BE2C (cell line): Measurements from ENCODE around the gene OLFM2.
"Not testable (repeated sequence)": the region's sequence is repeated elsewhere in the genome, so short reads cannot be mapped to it uniquely, and the experiment has no call there.

Experiments used
- DNase-seq: peaks from one replicate; pipeline ENCODE4 v3.0.0-alpha.2; 2020
- H3K27me3 ChIP-seq: fragments of 250-450 bp; sonication (Bioruptor Pico); 2 replicates; pipeline ENCODE4 v1.5.1; 2020; ENCODE audit warnings: mild to moderate bottlenecking
- H3K36me3 ChIP-seq: fragments of 250-450 bp; sonication (Bioruptor Pico); 2 replicates; pipeline ENCODE4 v1.5.1; 2020; ENCODE audit warnings: mild to moderate bottlenecking
- H3K4me1 ChIP-seq: fragments of 250-450 bp; sonication (Bioruptor Pico); 2 replicates; pipeline ENCODE4 v1.5.1; 2020
- H3K4me3 ChIP-seq: 2 replicates; pipeline ENCODE4 v1.5.1; 2011; ENCODE audit warnings: low read depth, low read length
- H3K9me3 ChIP-seq: fragments of 250-450 bp; sonication (Bioruptor Pico); 2 replicates; pipeline ENCODE4 v1.5.1; 2020
- CTCF ChIP-seq: IDR thresholded peaks from 2 replicates; pipeline ENCODE4 v1.5.1; 2012; ENCODE audit warnings: mild to moderate bottlenecking, low read depth, low read length

The OLFM2 gene

DNA sequence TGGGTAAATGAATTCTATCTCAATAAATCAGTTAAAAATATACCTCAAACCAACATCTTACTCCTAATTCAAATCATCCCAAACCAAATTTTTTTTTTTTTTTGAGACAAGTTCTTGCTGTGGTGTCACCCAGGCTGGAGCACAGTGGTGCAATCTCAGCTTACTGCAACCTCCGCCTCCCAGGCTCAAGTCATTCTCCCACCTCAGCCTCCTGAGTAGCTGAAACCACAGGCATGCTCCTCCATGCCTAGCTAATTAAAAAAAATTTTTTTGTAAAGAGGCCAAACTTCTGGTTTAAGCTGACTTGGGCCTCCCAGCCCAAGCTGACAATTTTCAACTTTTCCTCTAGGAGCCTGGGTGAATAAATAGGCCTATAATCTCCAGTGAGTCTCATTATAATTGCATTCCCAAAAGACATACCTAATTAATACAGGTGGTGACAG is 22.1 kb upstream of the OLFM2 start:
- H3K36me3 ChIP-seq = no peaks in the 10 kb centered on the region
- no peaks in the 10 kb centered on the region for H3K4me1 ChIP-seq
- no peak overlapping the region for H3K4me3 ChIP-seq
- DNase-seq = no peak
- no peaks in the 10 kb centered on the region; the same call in 1 of the 2 replicates for H3K9me3 ChIP-seq
- no peak for TF ChIP-seq CTCF
- H3K27me3 ChIP-seq = no peaks in the 10 kb centered on the region

DNA sequence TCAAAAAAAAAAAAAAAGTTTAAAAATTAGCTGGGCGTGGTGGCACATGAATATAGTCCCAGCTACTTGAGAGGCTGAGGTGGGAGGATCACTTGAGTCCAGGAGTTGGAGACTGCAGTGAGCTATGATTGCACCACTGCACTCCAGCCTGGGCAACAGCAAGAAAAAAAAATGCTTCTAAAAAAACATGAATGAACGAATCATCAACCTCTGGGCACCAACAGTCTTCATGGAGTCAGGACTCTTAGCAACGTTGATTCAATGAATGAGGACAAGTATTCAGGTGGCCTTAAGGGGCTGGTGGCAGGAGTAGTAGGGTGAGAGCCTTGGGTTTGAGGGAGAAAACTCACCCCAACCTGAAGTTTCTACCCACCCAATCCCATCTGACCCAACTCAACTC is 20.6 kb upstream of the OLFM2 start:
- TF ChIP-seq CTCF = no peak
- DNase-seq = no peak
- no peaks in the 10 kb centered on the region; the same call in 1 of the 2 replicates for H3K9me3 ChIP-seq
- H3K27me3 ChIP-seq = no peaks in the 10 kb centered on the region
- no peak overlapping the region for H3K4me3 ChIP-seq
- no peaks in the 10 kb centered on the region for H3K4me1 ChIP-seq
- no peaks in the 10 kb centered on the region for H3K36me3 ChIP-seq

DNA sequence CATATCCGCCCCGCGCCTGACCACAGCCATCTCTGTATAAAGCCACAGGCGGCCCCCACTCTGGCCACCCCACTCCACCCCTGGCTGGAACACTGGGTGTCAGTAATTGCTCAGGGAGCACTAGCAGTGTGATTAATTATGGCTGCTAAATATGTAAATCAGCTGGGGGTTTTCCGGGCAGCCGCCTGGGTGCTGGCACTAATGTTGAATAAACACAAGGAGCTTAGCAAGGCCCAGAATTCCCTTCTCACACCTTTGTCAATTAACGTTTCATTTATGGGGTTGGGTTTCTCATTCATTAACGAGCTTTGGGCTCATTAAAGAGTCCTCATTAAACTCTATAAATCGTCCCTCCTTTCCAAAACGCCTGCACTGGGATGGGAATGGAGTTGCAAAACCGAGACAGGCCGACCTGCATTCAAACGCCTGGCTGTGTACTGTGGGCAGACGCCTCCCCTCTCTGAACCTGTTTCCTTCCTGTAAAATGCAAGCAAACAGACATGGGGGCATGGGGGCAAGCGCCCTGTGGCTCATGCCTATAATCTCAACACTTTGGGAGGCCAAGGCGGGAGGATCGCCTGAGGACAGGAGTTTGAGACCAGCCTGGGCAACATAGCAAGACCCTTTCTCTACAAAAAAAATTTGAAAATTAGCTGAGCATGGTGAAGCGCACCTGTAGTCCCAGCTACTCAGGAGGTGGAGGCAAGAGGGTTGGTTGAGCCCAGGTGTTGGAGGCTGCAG is 17.7 kb upstream of the OLFM2 start:
- TF ChIP-seq CTCF = no peak
- H3K4me3 ChIP-seq = no peak overlapping the region

GRCh38 chr19:9952276-9952675 is 16.0 kb upstream of the OLFM2 start:
- H3K4me3 ChIP-seq = no peak overlapping the region
- H3K36me3 ChIP-seq = no peaks in the 10 kb centered on the region
- no peak for TF ChIP-seq CTCF
- H3K9me3 ChIP-seq = no peaks in the 10 kb centered on the region
- no peaks in the 10 kb centered on the region for H3K4me1 ChIP-seq
- DNase-seq = no peak
- no peaks in the 10 kb centered on the region for H3K27me3 ChIP-seq

More for the DNA sequence above, 17.7 kb upstream of the OLFM2 start:
- no peaks in the 10 kb centered on the region for H3K27me3 ChIP-seq
- no peak for DNase-seq
- H3K36me3 ChIP-seq = no peaks in the 10 kb centered on the region
- H3K9me3 ChIP-seq = no peaks in the 10 kb centered on the region; the same call in 1 of the 2 replicates
- H3K4me1 ChIP-seq = no peaks in the 10 kb centered on the region

- no peak for DNase-seq
- H3K4me3 ChIP-seq = no peak overlapping the region
- no peaks in the 10 kb centered on the region for H3K36me3 ChIP-seq
- TF ChIP-seq CTCF = no peak
- no peaks in the 10 kb centered on the region for H3K4me1 ChIP-seq
- no peaks in the 10 kb centered on the region for H3K27me3 ChIP-seq
- no peaks in the 10 kb centered on the region for H3K9me3 ChIP-seq
These were observed 11.1 kb upstream of the OLFM2 start for GRCh38 chr19:9947441-9947840.

- not testable (repeated sequence) for H3K9me3 ChIP-seq, H3K27me3 ChIP-seq, H3K36me3 ChIP-seq, H3K4me1 ChIP-seq, H3K4me3 ChIP-seq, DNase-seq
These were observed 10.3 kb upstream of the OLFM2 start for GRCh38 chr19:9946528-9947125.
